GM12878 (cell line): ENCODE measurements around the gene MAML2. TPM values are rescaled to one million over a fixed set of nuclear protein-coding genes. Genes with fewer than 3 reads are reported as not detected.

Source experiments
- ATAC-seq: fragments of 200-7000 bp; cut with Tn5 transposase; 3 replicates; pipeline ENCODE4 v1.9.1; 2020; ENCODE audit warnings: mild to moderate bottlenecking, moderate library complexity
- BruUV-seq: library from RNA; stranded (reverse); fragments of 400-500 nt; replicated peaks from 2 replicates; lab custom pipeline; 2021; lab: Mats Ljungman, UMichigan
- CTCF ChIA-PET: fragments of 300-600 bp; sonication (Branson Sonifier 250); formaldehyde crosslinking; extraction: SDS; loops from one replicate; lab custom pipeline; 2021; ENCODE audit warnings: inconsistent platforms; lab: Yijun Ruan, JAX
- POLR2A ChIA-PET: fragments of 350-600 bp; formaldehyde crosslinking; extraction: SDS; loops from one replicate; lab custom pipeline; 2021; ENCODE audit warnings: inconsistent platforms; lab: Charles Lee
- RAD21 ChIA-PET: fragments of 300-600 bp; sonication (Branson Sonifier 250); formaldehyde crosslinking; loops from one replicate; lab custom pipeline; 2023; ENCODE audit warnings: antibody characterized with exemption; ENCODE audit not compliant: unreplicated experiment; lab: Charles Lee
- SMC1A ChIA-PET: fragments of 300-600 bp; sonication (Branson Sonifier 250); formaldehyde crosslinking; loops from one replicate; lab custom pipeline; 2023; ENCODE audit not compliant: unreplicated experiment, uncharacterized antibody; lab: Charles Lee
- DNase-seq: peaks from one replicate; pipeline ENCODE4 v3.0.0-alpha.2; 2011; ENCODE audit warnings: low read depth, low spot score
- FAIRE-seq: peaks from 3 replicates; lab custom pipeline; 2011; peaks lifted over from hg19 to GRCh38; lab: Jason Lieb, UNC
- H2AFZ ChIP-seq: 2 replicates; pipeline ENCODE4 v1.6.0; 2011; ENCODE audit warnings: low read depth, low read length, control low read depth; ENCODE audit not compliant: control insufficient read depth
- H3K27ac ChIP-seq: 2 replicates; pipeline ENCODE4 v1.5.1; 2011; ENCODE audit warnings: control low read depth; ENCODE audit not compliant: control insufficient read depth, insufficient read depth
- H3K27me3 ChIP-seq, 2 experiments: replicated peaks in 1 of 2; 2 replicates each; pipeline versions ENCODE4 v1.6.0 to v1.6.1; 2011; ENCODE audit warnings: low read length in 1 of 2; ENCODE audit not compliant: control insufficient read depth in 2 of 2, insufficient read depth in 2 of 2
- H3K36me3 ChIP-seq, 2 experiments: 2 replicates each; pipeline ENCODE4 v1.5.1; 2011; ENCODE audit warnings: low read length in 1 of 2; ENCODE audit not compliant: control insufficient read depth in 2 of 2, insufficient read depth in 2 of 2
- H3K4me1 ChIP-seq: 2 replicates; pipeline ENCODE4 v1.6.1; 2011; ENCODE audit warnings: mild to moderate bottlenecking, low read length, moderate library complexity, mixed read lengths; ENCODE audit not compliant: control insufficient read depth, insufficient read depth
- H3K4me2 ChIP-seq: 2 replicates; pipeline ENCODE4 v1.6.0; 2011; ENCODE audit warnings: control low read depth; ENCODE audit not compliant: control insufficient read depth, insufficient read depth
- H3K4me3 ChIP-seq: fragments of 200-600 bp; sonication (generic); 2 replicates; pipeline ENCODE4 v1.5.1; 2016
- H3K79me2 ChIP-seq: 2 replicates; pipeline ENCODE4 v1.6.0; 2011; ENCODE audit warnings: low read length; ENCODE audit not compliant: control insufficient read depth, insufficient read depth
- H3K9ac ChIP-seq: 2 replicates; pipeline ENCODE4 v1.8.0; 2011; ENCODE audit warnings: low read length, control low read depth, mixed read lengths; ENCODE audit not compliant: control insufficient read depth, insufficient read depth
- H3K9me3 ChIP-seq: replicated peaks from 3 replicates; pipeline ENCODE4 v1.5.1; 2011; ENCODE audit warnings: mild to moderate bottlenecking, low read length; ENCODE audit not compliant: control insufficient read depth, insufficient read depth
- H4K20me1 ChIP-seq: 2 replicates; pipeline ENCODE4 v1.6.0; 2011; ENCODE audit not compliant: control insufficient read depth, insufficient read depth
- ATF3 ChIP-seq: IDR thresholded peaks from 2 replicates; pipeline ENCODE4 v1.6.1; 2011; ENCODE audit warnings: low read depth, mild to moderate bottlenecking, low read length, moderate library complexity, borderline replicate concordance; ENCODE audit errors: extremely low read depth
- CEBPB ChIP-seq, 2 experiments: fragments of 150-350 bp in 1 of 2; IDR thresholded peaks; 2 replicates each; pipeline ENCODE4 v1.6.1; 2012 to 2014; ENCODE audit warnings: low read depth in 2 of 2, low read length in 2 of 2, borderline replicate concordance in 1 of 2, inconsistent platforms in 1 of 2
- CTCF ChIP-seq, 3 experiments: IDR thresholded peaks in 2 of 3; conservative IDR thresholded peaks in 1 of 3; 2 replicates each; pipeline ENCODE4 v1.5.1; 2011; ENCODE audit warnings: low read depth in 3 of 3, low read length in 3 of 3, mild to moderate bottlenecking in 3 of 3, control low read depth in 2 of 3, moderate library complexity in 2 of 3, inconsistent platforms in 1 of 3, mixed read lengths in 1 of 3; ENCODE audit not compliant: control insufficient read depth in 2 of 3, insufficient read depth in 1 of 3; ENCODE audit errors: extremely low read depth in 1 of 3
- FOS ChIP-seq: IDR thresholded peaks from 3 replicates; pipeline ENCODE4 v1.6.1; 2011; ENCODE audit warnings: borderline replicate concordance; ENCODE audit not compliant: insufficient read length; ENCODE audit errors: extremely low read depth
- GABPA ChIP-seq: IDR thresholded peaks from 2 replicates; pipeline ENCODE4 v1.6.1; 2014; ENCODE audit warnings: antibody characterized with exemption, low read depth, mild to moderate bottlenecking, inconsistent platforms
- KAT2A ChIP-seq: conservative IDR thresholded peaks from 2 replicates; pipeline ENCODE4 v1.6.1; 2011; ENCODE audit warnings: low read depth, low read length; ENCODE audit not compliant: control insufficient read depth
- KDM1A ChIP-seq: fragments of 200-600 bp; sonication (generic); IDR thresholded peaks from 2 replicates; pipeline ENCODE4 v1.6.1; 2016; ENCODE audit warnings: borderline replicate concordance
- LARP7 ChIP-seq: fragments of 450-650 bp; IDR thresholded peaks from 2 replicates; pipeline ENCODE4 v1.6.1; 2017; ENCODE audit warnings: mild to moderate bottlenecking
- MAX ChIP-seq: IDR thresholded peaks from 2 replicates; pipeline ENCODE4 v1.6.1; 2012; ENCODE audit warnings: low read depth, low read length, improper control_type of control experiment
- MTA3 ChIP-seq: IDR thresholded peaks from 2 replicates; pipeline ENCODE4 v1.6.1; 2012; ENCODE audit warnings: low read length, inconsistent platforms, borderline replicate concordance
- NR2C1 ChIP-seq: fragments of 450-650 bp; IDR thresholded peaks from 2 replicates; pipeline ENCODE4 v1.6.1; 2017; ENCODE audit warnings: antibody characterized with exemption, mild to moderate bottlenecking, moderate library complexity
- PAX5 ChIP-seq: IDR thresholded peaks from 2 replicates; pipeline ENCODE4 v1.6.1; 2011; ENCODE audit warnings: low read depth, low read length, borderline replicate concordance
- RAD21 ChIP-seq: IDR thresholded peaks from 2 replicates; pipeline ENCODE4 v1.6.1; 2011; ENCODE audit warnings: mild to moderate bottlenecking, low read depth, low read length, moderate library complexity; ENCODE audit not compliant: insufficient read depth
- RB1 ChIP-seq: fragments of 450-650 bp; formaldehyde crosslinking; IDR thresholded peaks from 2 replicates; pipeline ENCODE4 v1.6.1; 2017; ENCODE audit warnings: mild to moderate bottlenecking, borderline replicate concordance
- RCOR1 ChIP-seq: conservative IDR thresholded peaks from 2 replicates; pipeline ENCODE4 v1.6.1; 2012; ENCODE audit warnings: low read depth, low read length, improper control_type of control experiment
- RFX5 ChIP-seq: IDR thresholded peaks from 2 replicates; pipeline ENCODE4 v1.6.1; 2011; ENCODE audit warnings: low read depth, low read length, improper control_type of control experiment
- RUNX3 ChIP-seq: IDR thresholded peaks from 2 replicates; pipeline ENCODE4 v1.6.1; 2012; ENCODE audit warnings: low read length, inconsistent platforms
- SMC3 ChIP-seq: IDR thresholded peaks from 2 replicates; pipeline ENCODE4 v1.6.1; 2011; ENCODE audit warnings: low read length, improper control_type of control experiment, borderline replicate concordance
- ZBED1 ChIP-seq: IDR thresholded peaks from 2 replicates; pipeline ENCODE4 v1.6.1; 2016; ENCODE audit warnings: borderline replicate concordance
- WGBS: methylation state at CpG from one replicate; pipeline ENCODE4 v1.1.6; 2016; ENCODE audit warnings: low lambda C conversion rate; ENCODE audit not compliant: insufficient replicate concordance, insufficient coverage; ENCODE audit errors: missing lambda C conversion rate; 5-methylcytosine and 5-hydroxymethylcytosine counted together
- in situ Hi-C: fragments of 300-500 bp; cut with MboI; formaldehyde crosslinking; loops from 9 replicates; pipeline ENCODE4 v1.14.3; 2018; ENCODE audit warnings: mixed read lengths
- intact Hi-C: fragments of 100-400 bp; cut with micrococcal nuclease; formaldehyde crosslinking; loops from one replicate; pipeline ENCODE4 v1.14.2; 2022; ENCODE audit not compliant: unreplicated experiment
- polyA plus RNA-seq, 11 experiments: library from polyadenylated mRNA; depleted of rRNA in 4 of 11; unstranded in 6 of 11; stranded (reverse) in 5 of 11; fragments of >200 nt; fragmentation: Nextera tagmentation in 4 of 11; fragmentation: Illumina TruSeq in 1 of 11; extraction: Ambion mirVana in 4 of 11; extraction: Trizol in 1 of 11; gene quantifications; 1 replicate in 1 of 11; 2 replicates in 10 of 11; pipeline versions ENCODE4 v1.2.1 to v1.2.3, GENCODE V29; 2011 to 2016; ENCODE audit warnings: inconsistent platforms in 2 of 11, missing spikeins in 2 of 11, low read depth in 1 of 11
- total RNA-seq, 4 experiments: library from RNA; depleted of rRNA in 3 of 4; stranded (reverse); fragments of >200 nt in 3 of 4; fragmentation: Illumina TruSeq in 1 of 4; extraction: Trizol in 1 of 4; gene quantifications; 2 replicates each; pipeline versions ENCODE4 v1.2.1 to v1.2.3, GENCODE V29; 2013 to 2021

Gene MAML2
- total and polyA plus RNA-seq, 10 of the 15 experiments (the other 5 are each of a cell fraction or from before 2014, with no cell fraction given) = 2.5 to 15.1 (median 12.0) TPM

GRCh38 chr11:96054870-96055705 is 287.9 kb downstream of the MAML2 start:
- POLR2A ChIA-PET = interaction anchor here (0.6 to 1.9 kb wide), 4 partner anchors 281 to 334 kb away, joined by 3 to 9 read pairs (median 8); partner anchors contain the start of genes CCDC82 and MAML2
- H2AFZ ChIP-seq = no peak overlapping the region
- no peak overlapping the region for H3K4me3 ChIP-seq
- no peak overlapping the region for H3K27ac ChIP-seq
- RAD21 ChIA-PET = interaction anchor here (0.7 to 9.0 kb wide), 17 partner anchors 9 to 370 kb away, joined by 3 to 213 read pairs (median 4); partner anchors contain the start of genes CCDC82, JRKL and MAML2
- SMC1A ChIA-PET = interaction anchor here (0.6 to 9.3 kb wide), 44 partner anchors 8 to 341 kb away, joined by 3 to 184 read pairs (median 4); partner anchors contain the start of gene MAML2
- ATAC-seq (no peak), FAIRE-seq (no peak), DNase-seq (no peak)
- CTCF ChIA-PET = interaction anchor here (0.6 to 9.5 kb wide), 45 partner anchors 9 to 903 kb away, joined by 3 to 256 read pairs (median 5); partner anchors contain the start of genes CCDC82, JRKL and MAML2
- BruUV-seq = no TSS peak
- intact Hi-C loops (loop anchor here (5.0 kb wide), 1 partner anchor 212 kb away; no protein-coding TSS in a partner anchor), in situ Hi-C loops (loop anchor here (5.0 kb wide), 2 partner anchors 287 to 337 kb away; partner anchors contain the start of genes JRKL and MAML2)
- H3K9me3 ChIP-seq = no peaks in the 10 kb centered on the region
- no peak for TF ChIP-seq ATF3
- TF ChIP-seq RAD21 = peak; percentile 63
- no peak for TF ChIP-seq LARP7
- no peak for TF ChIP-seq FOS
- peak; percentile 46 to 58 (median 48) for TF ChIP-seq CTCF (IDR thresholded peaks at IDR 0.05 in 2 of 3, conservative IDR thresholded peaks at IDR 0.05 in 1 of 3; ENCODE audit: control insufficient read depth in 2 of 3, extremely low read depth in 1 of 3, insufficient read depth in 1 of 3, low read depth in 3 of 3, low read length in 3 of 3)
- TF ChIP-seq MAX = no peak
- no peak for TF ChIP-seq MTA3
- 0 out of 2 replicates have a peak, but pooled peaks have one; percentile 15 for TF ChIP-seq RUNX3
- no peak for TF ChIP-seq NR2C1
- TF ChIP-seq SMC3 = peak; percentile 55; the same call in 1 of the 2 replicates
- TF ChIP-seq KAT2A = no peak
- TF ChIP-seq ZBED1 = no peak
- no peak for TF ChIP-seq RFX5
- TF ChIP-seq RB1 = no peak
- no peak for TF ChIP-seq GABPA
- TF ChIP-seq PAX5 = no peak
- TF ChIP-seq CEBPB (IDR thresholded peaks at IDR 0.05; ENCODE audit: borderline replicate concordance in 1 of 2, low read depth in 2 of 2, low read length in 2 of 2) = no peak
- TF ChIP-seq KDM1A = no peak
- no peak for TF ChIP-seq RCOR1
- H4K20me1 ChIP-seq = no peaks in the 10 kb centered on the region
- no peak overlapping the region for H3K9ac ChIP-seq
- 68% methylated on average over 2 of the region's 2 CpGs for WGBS
- no peaks in the 10 kb centered on the region for H3K27me3 ChIP-seq
- H3K4me2 ChIP-seq = no peak overlapping the region
- no peaks in the 10 kb centered on the region; a peak in 2 of 4 replicates for H3K36me3 ChIP-seq
- peaks cover 27% of the 10 kb centered on the region for H3K4me1 ChIP-seq
- peaks cover 3% of the 10 kb centered on the region for H3K79me2 ChIP-seq
